HUES64 (cell line): ENCODE results near the gene DYNC1I1.
"Not testable (repeated sequence)": the region's sequence is repeated elsewhere in the genome, so short reads cannot be mapped to it uniquely, and the experiment has no call there.

Experiments used
- H3K27ac ChIP-seq: 2 replicates; pipeline ENCODE4 v1.7.0; 2013; ENCODE audit warnings: low read depth, low read length, inconsistent platforms
- H3K27me3 ChIP-seq: 2 replicates; pipeline ENCODE4 v1.6.1; 2013; ENCODE audit warnings: mild to moderate bottlenecking, low read length; ENCODE audit not compliant: insufficient read depth
- H3K36me3 ChIP-seq: 2 replicates; pipeline ENCODE4 v1.6.1; 2013; ENCODE audit warnings: mild to moderate bottlenecking, low read length; ENCODE audit not compliant: insufficient read depth
- H3K4me1 ChIP-seq: 2 replicates; pipeline ENCODE4 v1.6.1; 2013; ENCODE audit warnings: mild to moderate bottlenecking, low read length, moderate library complexity; ENCODE audit not compliant: insufficient read depth
- H3K4me3 ChIP-seq: 2 replicates; pipeline ENCODE4 v1.5.1; 2013; ENCODE audit warnings: mild to moderate bottlenecking, low read length, moderate library complexity
- H3K9ac ChIP-seq: 2 replicates; pipeline ENCODE4 v1.6.1; 2013; ENCODE audit warnings: mild to moderate bottlenecking, low read depth, low read length
- H3K9me3 ChIP-seq: 2 replicates; pipeline ENCODE4 v1.6.1; 2013; ENCODE audit warnings: low read depth, low read length; ENCODE audit not compliant: insufficient read depth
- WGBS: fragments of 150-250, 120-280 bp; methylation state at CpG from one replicate; pipeline ENCODE4 v1.1.7; 2013; ENCODE audit warnings: missing lambda C conversion rate; 5-methylcytosine and 5-hydroxymethylcytosine counted together

The DYNC1I1 gene

DNA sequence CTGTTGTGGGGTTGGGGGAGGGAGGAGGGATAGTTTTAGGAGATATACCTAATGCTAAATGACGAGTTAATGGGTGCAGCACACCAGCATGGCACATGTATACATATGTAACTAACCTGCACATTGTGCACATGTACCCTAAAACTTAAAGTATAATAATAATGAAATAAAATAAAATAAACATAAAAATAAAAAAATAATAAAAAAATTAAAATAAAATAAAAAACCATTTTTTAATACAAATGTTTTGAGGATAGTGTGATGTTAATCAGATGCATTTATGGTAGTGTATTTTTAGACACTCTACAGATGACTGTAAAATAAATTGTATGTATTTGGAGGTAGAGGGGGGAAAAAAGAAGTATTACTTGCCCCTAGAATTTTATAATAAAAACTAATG is 172.5 kb downstream of the DYNC1I1 start:
- H3K9ac ChIP-seq, H3K27ac ChIP-seq, H3K9me3 ChIP-seq, H3K4me1 ChIP-seq, H3K36me3 ChIP-seq, H3K27me3 ChIP-seq, H3K4me3 ChIP-seq: not testable (repeated sequence)
- WGBS = no CpG with 5 or more reads among the region's 1 CpG

DNA sequence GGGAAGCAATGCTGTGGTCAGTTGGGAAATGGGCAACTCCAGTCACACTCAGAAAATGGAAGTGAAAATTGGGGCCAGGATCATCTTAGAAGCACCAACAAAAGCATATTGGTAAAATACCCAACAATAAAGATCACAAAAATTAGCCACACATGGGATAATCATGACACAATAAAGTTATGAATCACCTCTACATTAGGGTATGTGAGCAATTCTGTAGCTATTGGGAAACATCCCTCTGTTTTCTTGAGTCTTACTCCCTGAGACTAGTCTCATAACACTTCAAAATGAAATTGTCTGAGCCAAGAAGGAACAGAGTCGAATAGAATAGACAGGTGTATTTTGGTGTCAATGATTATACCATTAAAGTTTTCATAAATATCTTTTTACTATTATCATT is 178.3 kb downstream of the DYNC1I1 start:
- H3K4me1 ChIP-seq = no peaks in the 10 kb centered on the region
- H3K36me3 ChIP-seq = no peaks in the 10 kb centered on the region
- H3K27me3 ChIP-seq = no peaks in the 10 kb centered on the region
- H3K9me3 ChIP-seq = no peaks in the 10 kb centered on the region
- no peak overlapping the region for H3K27ac ChIP-seq
- H3K4me3 ChIP-seq = no peak overlapping the region
- no peak overlapping the region for H3K9ac ChIP-seq
- no CpG with 5 or more reads among the region's 1 CpG for WGBS

GRCh38 chr7:95951531-95951930 is 179.2 kb downstream of the DYNC1I1 start:
- Histone ChIP-seq H3K9ac (no peak overlapping the region), H3K27ac (no peak overlapping the region), H3K4me1 (no peaks in the 10 kb centered on the region), H3K27me3 (no peaks in the 10 kb centered on the region), H3K4me3 (no peak overlapping the region), H3K36me3 (no peaks in the 10 kb centered on the region), H3K9me3 (no peaks in the 10 kb centered on the region)
- 95% methylated on average over 5 of the region's 5 CpGs for WGBS

GRCh38 chr7:95951997-95952795 is 179.8 kb downstream of the DYNC1I1 start:
- WGBS = 91% methylated on average over 7 of the region's 8 CpGs
- no peak overlapping the region for H3K9ac ChIP-seq
- no peaks in the 10 kb centered on the region for H3K27me3 ChIP-seq
- no peak overlapping the region for H3K4me3 ChIP-seq
- H3K4me1 ChIP-seq = no peaks in the 10 kb centered on the region
- H3K9me3 ChIP-seq = no peaks in the 10 kb centered on the region
- no peaks in the 10 kb centered on the region for H3K36me3 ChIP-seq
- no peak overlapping the region for H3K27ac ChIP-seq

- no peaks in the 10 kb centered on the region for H3K27me3 ChIP-seq
- H3K9me3 ChIP-seq = no peaks in the 10 kb centered on the region
- H3K9ac ChIP-seq = no peak overlapping the region
- no peaks in the 10 kb centered on the region for H3K36me3 ChIP-seq
- no peak overlapping the region for H3K4me3 ChIP-seq
- no peak overlapping the region for H3K27ac ChIP-seq
- WGBS = 93% methylated on average over 1 of the region's 1 CpG
- H3K4me1 ChIP-seq = no peaks in the 10 kb centered on the region
Measured at GRCh38 chr7:95952851-95953250, 180.5 kb downstream of the DYNC1I1 start.

- Histone ChIP-seq H3K27ac (no peak overlapping the region), H3K9ac (no peak overlapping the region)
Measured at GRCh38 chr7:95955748-95956147, 183.4 kb downstream of the DYNC1I1 start.

DNA sequence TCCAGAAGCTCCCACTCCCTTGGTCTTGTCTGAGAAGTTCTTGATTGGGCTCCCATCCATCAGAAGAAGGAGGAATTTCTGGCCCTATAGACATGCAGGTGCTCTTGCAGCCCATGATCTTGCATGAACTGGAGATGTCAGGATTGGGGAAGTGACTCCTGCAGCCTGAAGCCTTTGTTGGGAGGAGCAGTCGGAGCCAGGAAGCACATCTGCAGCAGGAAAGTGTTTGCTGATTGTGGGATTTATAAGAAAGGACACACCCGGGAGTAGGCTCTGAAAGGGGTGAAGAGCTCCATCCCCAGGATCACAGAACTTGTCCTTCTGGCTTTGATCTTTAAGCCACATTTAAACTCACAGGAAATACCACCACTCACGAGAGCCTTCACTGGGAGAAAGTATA is 185.2 kb downstream of the DYNC1I1 start:
- Histone ChIP-seq H3K4me3 (no peak overlapping the region), H3K36me3 (no peaks in the 10 kb centered on the region), H3K9me3 (no peaks in the 10 kb centered on the region), H3K4me1 (no peaks in the 10 kb centered on the region), H3K27me3 (no peaks in the 10 kb centered on the region), H3K9ac (no peak overlapping the region), H3K27ac (no peak overlapping the region)
- WGBS = 81% methylated on average over 3 of the region's 3 CpGs

More at GRCh38 chr7:95955748-95956147, 183.4 kb downstream of the DYNC1I1 start:
- no peak overlapping the region for H3K4me3 ChIP-seq
- H3K27me3 ChIP-seq = no peaks in the 10 kb centered on the region
- no peaks in the 10 kb centered on the region for H3K4me1 ChIP-seq
- H3K9me3 ChIP-seq = no peaks in the 10 kb centered on the region
- H3K36me3 ChIP-seq = no peaks in the 10 kb centered on the region

DNA sequence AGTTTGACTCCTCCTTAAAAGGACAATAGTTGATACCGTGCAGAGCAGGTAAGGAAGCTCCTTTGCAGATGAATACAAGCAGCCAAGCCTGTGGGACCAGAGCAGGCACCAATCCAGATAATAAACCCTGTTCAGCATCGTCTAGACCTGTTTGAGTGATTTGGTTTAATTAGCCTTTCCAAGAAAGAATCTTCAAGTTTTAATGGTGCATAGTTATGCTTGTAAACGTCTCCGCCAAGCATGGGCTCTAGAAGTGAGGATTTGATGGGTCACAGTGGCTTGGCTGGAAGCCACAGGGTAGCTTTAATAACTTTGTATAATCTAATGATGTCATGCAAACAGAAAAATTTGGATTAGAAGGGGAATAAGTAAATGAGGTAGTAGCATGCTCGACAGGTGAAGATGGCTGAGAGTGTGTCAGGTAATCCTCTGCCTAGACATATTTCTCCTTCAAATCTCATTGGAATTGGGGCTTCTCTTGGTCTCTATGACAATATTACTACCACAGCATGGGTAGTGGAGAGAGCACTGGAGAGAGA is 188.4 kb downstream of the DYNC1I1 start:
- no peaks in the 10 kb centered on the region for H3K4me1 ChIP-seq
- no peaks in the 10 kb centered on the region for H3K27me3 ChIP-seq
- no peak overlapping the region for H3K27ac ChIP-seq
- no peaks in the 10 kb centered on the region for H3K36me3 ChIP-seq
- H3K9me3 ChIP-seq = no peaks in the 10 kb centered on the region
- no peak overlapping the region for H3K9ac ChIP-seq
- H3K4me3 ChIP-seq = no peak overlapping the region
- WGBS = 95% methylated on average over 5 of the region's 5 CpGs

- 86% methylated on average over 1 of the region's 1 CpG for WGBS
- H3K9me3 ChIP-seq = no peaks in the 10 kb centered on the region
Measured at GRCh38 chr7:95963446-95963990, 191.2 kb downstream of the DYNC1I1 start.

DNA sequence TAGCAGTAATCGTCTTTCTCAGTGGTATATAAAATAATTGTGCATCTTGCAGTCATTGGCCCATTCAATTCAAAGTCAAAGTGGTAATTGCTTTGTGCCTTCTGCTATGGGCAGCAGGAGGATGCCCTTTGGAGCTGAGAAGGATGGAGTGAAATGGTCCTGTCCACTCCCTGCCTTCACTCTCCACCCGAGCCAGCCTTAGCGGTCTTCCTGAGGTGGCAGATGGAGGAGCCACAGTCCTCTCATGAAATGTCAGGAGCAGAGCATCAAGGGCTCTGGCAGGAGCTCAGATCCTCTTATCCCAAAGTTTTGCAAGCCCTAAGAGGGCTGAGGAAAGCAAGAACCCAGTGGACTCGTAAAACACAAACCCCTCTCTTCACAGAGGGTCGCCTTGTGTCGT is 199.4 kb downstream of the DYNC1I1 start:
- WGBS = 98% methylated on average over 6 of the region's 6 CpGs
- Histone ChIP-seq H3K4me3 (no peak overlapping the region), H3K27ac (no peak overlapping the region), H3K9me3 (no peaks in the 10 kb centered on the region), H3K4me1 (no peaks in the 10 kb centered on the region), H3K36me3 (no peaks in the 10 kb centered on the region), H3K27me3 (no peaks in the 10 kb centered on the region), H3K9ac (no peak overlapping the region)

More at GRCh38 chr7:95963446-95963990, 191.2 kb downstream of the DYNC1I1 start:
- Histone ChIP-seq H3K4me3 (no peak overlapping the region), H3K27me3 (no peaks in the 10 kb centered on the region), H3K4me1 (no peaks in the 10 kb centered on the region), H3K9ac (no peak overlapping the region), H3K36me3 (no peaks in the 10 kb centered on the region), H3K27ac (no peak overlapping the region)

- H3K36me3 ChIP-seq = no peaks in the 10 kb centered on the region
- WGBS = 85% methylated on average over 7 of the region's 7 CpGs
Measured at GRCh38 chr7:95972523-95972922, 200.2 kb downstream of the DYNC1I1 start.

More at GRCh38 chr7:95972523-95972922, 200.2 kb downstream of the DYNC1I1 start:
- H3K27me3 ChIP-seq = no peaks in the 10 kb centered on the region
- no peaks in the 10 kb centered on the region for H3K4me1 ChIP-seq
- H3K9me3 ChIP-seq = no peaks in the 10 kb centered on the region
- H3K27ac ChIP-seq = no peak overlapping the region
- H3K4me3 ChIP-seq = no peak overlapping the region
- H3K9ac ChIP-seq = no peak overlapping the region
